HG03469 (cell line): ENCODE results near the gene ITGAD.

Experiments
- ATAC-seq: cut with Tn5 transposase; IDR thresholded peaks from one replicate; pipeline ENCODE4 v1.9.1; 2021; ENCODE audit warnings: mild to moderate bottlenecking, moderate library complexity, moderate number of reproducible peaks; ENCODE audit not compliant: unreplicated experiment

Gene ITGAD

GRCh38 chr16:31473264-31473984 lies 80.3 kb downstream of the ITGAD start:
- no peak for ATAC-seq

- ATAC-seq = no peak
Observed at GRCh38 chr16:31474173-31474714, 81.1 kb downstream of the ITGAD start.

- ATAC-seq = no peak
Observed at GRCh38 chr16:31474773-31475738, 81.9 kb downstream of the ITGAD start.

GRCh38 chr16:31475946-31476302 lies 82.8 kb downstream of the ITGAD start:
- no peak for ATAC-seq
